ENCODE measurements around the gene ATP10A.

- TF ChIP-seq, protein P1, sequence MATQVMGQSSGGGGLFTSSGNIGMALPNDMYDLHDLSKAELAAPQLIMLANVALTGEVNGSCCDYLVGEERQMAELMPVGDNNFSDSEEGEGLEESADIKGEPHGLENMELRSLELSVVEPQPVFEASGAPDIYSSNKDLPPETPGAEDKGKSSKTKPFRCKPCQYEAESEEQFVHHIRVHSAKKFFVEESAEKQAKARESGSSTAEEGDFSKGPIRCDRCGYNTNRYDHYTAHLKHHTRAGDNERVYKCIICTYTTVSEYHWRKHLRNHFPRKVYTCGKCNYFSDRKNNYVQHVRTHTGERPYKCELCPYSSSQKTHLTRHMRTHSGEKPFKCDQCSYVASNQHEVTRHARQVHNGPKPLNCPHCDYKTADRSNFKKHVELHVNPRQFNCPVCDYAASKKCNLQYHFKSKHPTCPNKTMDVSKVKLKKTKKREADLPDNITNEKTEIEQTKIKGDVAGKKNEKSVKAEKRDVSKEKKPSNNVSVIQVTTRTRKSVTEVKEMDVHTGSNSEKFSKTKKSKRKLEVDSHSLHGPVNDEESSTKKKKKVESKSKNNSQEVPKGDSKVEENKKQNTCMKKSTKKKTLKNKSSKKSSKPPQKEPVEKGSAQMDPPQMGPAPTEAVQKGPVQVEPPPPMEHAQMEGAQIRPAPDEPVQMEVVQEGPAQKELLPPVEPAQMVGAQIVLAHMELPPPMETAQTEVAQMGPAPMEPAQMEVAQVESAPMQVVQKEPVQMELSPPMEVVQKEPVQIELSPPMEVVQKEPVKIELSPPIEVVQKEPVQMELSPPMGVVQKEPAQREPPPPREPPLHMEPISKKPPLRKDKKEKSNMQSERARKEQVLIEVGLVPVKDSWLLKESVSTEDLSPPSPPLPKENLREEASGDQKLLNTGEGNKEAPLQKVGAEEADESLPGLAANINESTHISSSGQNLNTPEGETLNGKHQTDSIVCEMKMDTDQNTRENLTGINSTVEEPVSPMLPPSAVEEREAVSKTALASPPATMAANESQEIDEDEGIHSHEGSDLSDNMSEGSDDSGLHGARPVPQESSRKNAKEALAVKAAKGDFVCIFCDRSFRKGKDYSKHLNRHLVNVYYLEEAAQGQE (IDR thresholded peaks at IDR 0.05; ENCODE audit: borderline replicate concordance): no peak
- no peak for TF ChIP-seq CTCF (IDR thresholded peaks at IDR 0.05; ENCODE audit: poor library complexity, severe bottlenecking)
- no peak for TF ChIP-seq EP300 (conservative IDR thresholded peaks at IDR 0.05; ENCODE audit: poor library complexity, severe bottlenecking)
- no peak for TF ChIP-seq TAF1 (IDR thresholded peaks at IDR 0.05; ENCODE audit: low read depth)
- no peak for TF ChIP-seq SMC3 (conservative IDR thresholded peaks at IDR 0.05; ENCODE audit: poor library complexity)
- no peak for TF ChIP-seq RAD21 (conservative IDR thresholded peaks at IDR 0.05)
- TF ChIP-seq EZH2 (IDR thresholded peaks at IDR 0.05; ENCODE audit: borderline replicate concordance, insufficient read depth, low read length, poor library complexity, severe bottlenecking): no peak
These were observed 229.3 kb downstream of the ATP10A start for GRCh38 chr15:25633862-25634261.

All from neural cell (in vitro differentiated cells).